Trophoblast cell (in vitro differentiated cells and primary cell): ENCODE results near the gene RTN4RL2.

ENCODE experiments used
- DNase-seq, 2 donors: peaks; one replicate each; pipeline ENCODE4 v3.0.0-alpha.2; 2016
- H2AFZ ChIP-seq: 2 replicates; pipeline ENCODE4 v1.6.1; 2013; ENCODE audit warnings: low read length, moderate library complexity, mild to moderate bottlenecking; ENCODE audit not compliant: insufficient read depth, poor library complexity
- H2AK5ac ChIP-seq: 2 replicates; pipeline ENCODE4 v1.6.1; 2013; ENCODE audit warnings: mild to moderate bottlenecking, low read length
- H2BK120ac ChIP-seq: 2 replicates; pipeline ENCODE4 v1.6.1; 2013; ENCODE audit warnings: low read length, mild to moderate bottlenecking, moderate library complexity; ENCODE audit not compliant: insufficient read depth, poor library complexity
- H2BK12ac ChIP-seq: 2 replicates; pipeline ENCODE4 v1.6.1; 2013; ENCODE audit warnings: mild to moderate bottlenecking, low read length, moderate library complexity
- H2BK5ac ChIP-seq: 2 replicates; pipeline ENCODE4 v1.6.1; 2013; ENCODE audit warnings: low read length, low read depth, moderate library complexity, mild to moderate bottlenecking; ENCODE audit not compliant: poor library complexity
- H3K14ac ChIP-seq: 2 replicates; pipeline ENCODE4 v1.6.1; 2013; ENCODE audit warnings: mild to moderate bottlenecking, low read length
- H3K18ac ChIP-seq: 2 replicates; pipeline ENCODE4 v1.6.1; 2013; ENCODE audit warnings: mild to moderate bottlenecking, low read length
- H3K23ac ChIP-seq: 2 replicates; pipeline ENCODE4 v1.6.1; 2013; ENCODE audit warnings: low read length
- H3K27ac ChIP-seq: 2 replicates; pipeline ENCODE4 v1.5.1; 2013; ENCODE audit warnings: low read depth, mild to moderate bottlenecking, inconsistent platforms, low read length, moderate library complexity
- H3K27me3 ChIP-seq: 2 replicates; pipeline ENCODE4 v1.6.1; 2013; ENCODE audit warnings: inconsistent platforms, mild to moderate bottlenecking, low read length, moderate library complexity; ENCODE audit not compliant: insufficient read depth
- H3K36me3 ChIP-seq, 2 experiments: 1 replicate in 1 of 2; 2 replicates in 1 of 2; pipeline ENCODE4 v1.6.1; 2013; ENCODE audit warnings: low read length in 2 of 2, mild to moderate bottlenecking in 2 of 2, moderate library complexity in 1 of 2; ENCODE audit not compliant: insufficient read depth in 2 of 2, control insufficient read depth in 1 of 2
- H3K4ac ChIP-seq: 2 replicates; pipeline ENCODE4 v1.6.1; 2013; ENCODE audit warnings: low read depth, mild to moderate bottlenecking, low read length, moderate library complexity
- H3K4me1 ChIP-seq, 2 experiments: 1 replicate in 1 of 2; 2 replicates in 1 of 2; pipeline ENCODE4 v1.6.1; 2013; ENCODE audit warnings: low read length in 2 of 2, mild to moderate bottlenecking in 2 of 2, moderate library complexity in 1 of 2; ENCODE audit not compliant: insufficient read depth in 2 of 2, control insufficient read depth in 1 of 2
- H3K4me2 ChIP-seq: 2 replicates; pipeline ENCODE4 v1.6.1; 2013; ENCODE audit warnings: inconsistent platforms, mild to moderate bottlenecking, low read length, moderate library complexity
- H3K4me3 ChIP-seq: 2 replicates; pipeline ENCODE4 v1.5.1; 2013; ENCODE audit warnings: mild to moderate bottlenecking, low read depth, low read length, inconsistent platforms
- H3K79me1 ChIP-seq: one replicate; pipeline ENCODE4 v1.6.1; 2013; ENCODE audit warnings: low read length
- H3K79me2 ChIP-seq: 2 replicates; pipeline ENCODE4 v1.6.1; 2013; ENCODE audit warnings: low read length, mild to moderate bottlenecking; ENCODE audit not compliant: control insufficient read depth, insufficient read depth, poor library complexity
- H3K9ac ChIP-seq: 2 replicates; pipeline ENCODE4 v1.6.1; 2013; ENCODE audit warnings: mild to moderate bottlenecking, low read length
- H3K9me3 ChIP-seq: 2 replicates; pipeline ENCODE4 v1.6.1; 2013; ENCODE audit warnings: low read depth, mild to moderate bottlenecking, control low read depth, inconsistent platforms, low read length; ENCODE audit not compliant: insufficient read depth
- H4K12ac ChIP-seq: 2 replicates; pipeline ENCODE4 v1.6.1; 2013; ENCODE audit warnings: low read depth, mild to moderate bottlenecking, low read length, moderate library complexity
- H4K8ac ChIP-seq: 2 replicates; pipeline ENCODE4 v1.6.1; 2013; ENCODE audit warnings: low read depth, mild to moderate bottlenecking, low read length, moderate library complexity
- H4K91ac ChIP-seq: one replicate; pipeline ENCODE4 v1.6.1; 2013; ENCODE audit warnings: low read depth, mild to moderate bottlenecking, low read length, moderate library complexity
- WGBS: extraction: QIAGEN DNeasy Blood & Tissue Kit; methylation state at CpG from one replicate; pipeline ENCODE4 v1.1.7; 2013; ENCODE audit warnings: missing lambda C conversion rate; ENCODE audit not compliant: insufficient read length, insufficient coverage; ENCODE audit errors: extremely low coverage; 5-methylcytosine and 5-hydroxymethylcytosine counted together

The RTN4RL2 gene

GRCh38 chr11:57425565-57426438, 34.5 kb upstream of the RTN4RL2 start:
- Histone ChIP-seq H2BK12ac (no peak overlapping the region), H3K23ac (no peak overlapping the region), H3K4me3 (no peak overlapping the region), H3K4ac (no peak overlapping the region), H3K27me3 (peaks cover 2% of the 10 kb centered on the region), H3K4me1 (peaks cover 6 to 15% of the 10 kb centered on the region in 2 experiments), H3K9me3 (peaks cover 2% of the 10 kb centered on the region), H3K18ac (no peak overlapping the region), H3K4me2 (no peak overlapping the region), H2AFZ (no peak overlapping the region), H2AK5ac (no peak overlapping the region), H2BK120ac (no peak overlapping the region), H3K9ac (no peak overlapping the region), H3K27ac (no peak overlapping the region), H3K79me2 (peaks cover 3% of the 10 kb centered on the region), H4K8ac (no peak overlapping the region), H4K91ac (no peak overlapping the region), H3K14ac (no peak overlapping the region), H3K36me3 (no peaks in the 10 kb centered on the region), H2BK5ac (no peak overlapping the region), H4K12ac (no peak overlapping the region), H3K79me1 (peaks cover 4% of the 10 kb centered on the region)
- WGBS: no CpG with 5 or more reads among the region's 15 CpGs
- DNase-seq: no peak

GRCh38 chr11:57426439-57426928, 33.8 kb upstream of the RTN4RL2 start:
- Histone ChIP-seq H3K18ac (no peak overlapping the region), H2AFZ (peak overlapping the region; percentile 98), H3K4me3 (peak overlapping the region; percentile 62), H2AK5ac (no peak overlapping the region), H3K4ac (no peak overlapping the region), H3K9me3 (peaks cover 2% of the 10 kb centered on the region), H3K36me3 (no peaks in the 10 kb centered on the region), H2BK5ac (peak overlapping the region; percentile 17), H3K79me1 (peaks cover 4% of the 10 kb centered on the region), H3K4me2 (peak overlapping the region; percentile 71), H3K23ac (no peak overlapping the region), H2BK12ac (peak overlapping the region; percentile 62), H3K79me2 (peaks cover 3% of the 10 kb centered on the region), H3K4me1 (peaks cover 6 to 15% of the 10 kb centered on the region in 2 experiments), H4K12ac (peak overlapping the region; percentile 68), H2BK120ac (no peak overlapping the region), H3K27me3 (peaks cover 3% of the 10 kb centered on the region), H3K14ac (peak overlapping the region; percentile 74), H4K91ac (peak overlapping the region; percentile 72), H4K8ac (peak overlapping the region; percentile 93), H3K27ac (no peak overlapping the region), H3K9ac (peak overlapping the region; percentile 26)
- DNase-seq: peak; percentile 34 to 45
- WGBS: no CpG with 5 or more reads among the region's 16 CpGs

- peak within 1 kb of the TSS; percentile 72 for H4K91ac ChIP-seq
- no peak within 1 kb of the TSS for H3K4ac ChIP-seq
- H2BK5ac ChIP-seq: peak within 1 kb of the TSS; percentile 17
- H2AK5ac ChIP-seq: no peak within 1 kb of the TSS
- peaks cover 3% of the 10 kb centered on the region for H3K27me3 ChIP-seq
- H3K23ac ChIP-seq: no peak within 1 kb of the TSS
- H3K14ac ChIP-seq: peak within 1 kb of the TSS; percentile 74
- peak within 1 kb of the TSS; percentile 93 for H4K8ac ChIP-seq
- H3K4me1 ChIP-seq: peaks cover 6 to 15% of the 10 kb centered on the region in 2 experiments
- peak within 1 kb of the TSS; percentile 68 for H4K12ac ChIP-seq
- peak within 1 kb of the TSS; percentile 62 for H3K4me3 ChIP-seq
- peak within 1 kb of the TSS; percentile 62 for H2BK12ac ChIP-seq
- H3K4me2 ChIP-seq: peak within 1 kb of the TSS; percentile 71
- H2AFZ ChIP-seq: peak within 1 kb of the TSS; percentile 98
- no peak within 1 kb of the TSS for H3K27ac ChIP-seq
- peaks cover 4% of the 10 kb centered on the region for H3K79me1 ChIP-seq
- no peaks in the 10 kb centered on the region for H3K36me3 ChIP-seq
- no CpG with 5 or more reads among the region's 39 CpGs for WGBS
- H3K9me3 ChIP-seq: peaks cover 2% of the 10 kb centered on the region
- H3K79me2 ChIP-seq: peaks cover 3% of the 10 kb centered on the region
- no peak within 1 kb of the TSS for H2BK120ac ChIP-seq
- H3K9ac ChIP-seq: peak within 1 kb of the TSS; percentile 26
- H3K18ac ChIP-seq: peak within 1 kb of the TSS; percentile 63
- peak; percentile 58 to 81 for DNase-seq
These were observed 33.2 kb upstream of the RTN4RL2 start, which contains the start of gene SLC43A3 for GRCh38 chr11:57426929-57427726. Gene SLC43A3, minus strand, starts transcription at chr11:57427121. Its CDS starts 949 bp downstream, at chr11:57426172.

- no peak overlapping the region for H3K23ac ChIP-seq
- no peak overlapping the region for H3K27ac ChIP-seq
- no peak overlapping the region for H3K4me2 ChIP-seq
- no peak overlapping the region for H4K8ac ChIP-seq
- no peak overlapping the region for H4K12ac ChIP-seq
- no peak overlapping the region for H3K4ac ChIP-seq
- no peak overlapping the region for H2AK5ac ChIP-seq
- H3K9me3 ChIP-seq: peaks cover 2% of the 10 kb centered on the region
- H3K27me3 ChIP-seq: peaks cover 3% of the 10 kb centered on the region
- no peak overlapping the region for H4K91ac ChIP-seq
- H3K9ac ChIP-seq: no peak overlapping the region
- peaks cover 12 to 17% of the 10 kb centered on the region in 2 experiments for H3K4me1 ChIP-seq
- H3K36me3 ChIP-seq: no peaks in the 10 kb centered on the region
- peaks cover 3% of the 10 kb centered on the region for H3K79me2 ChIP-seq
- no peak overlapping the region for H3K4me3 ChIP-seq
- H2BK120ac ChIP-seq: no peak overlapping the region
- no peak overlapping the region for H3K14ac ChIP-seq
- no peak for DNase-seq
- peaks cover 4% of the 10 kb centered on the region for H3K79me1 ChIP-seq
- no CpG with 5 or more reads among the region's 8 CpGs for WGBS
- H3K18ac ChIP-seq: no peak overlapping the region
- H2BK12ac ChIP-seq: no peak overlapping the region
- H2BK5ac ChIP-seq: no peak overlapping the region
- no peak overlapping the region for H2AFZ ChIP-seq
These were observed 32.6 kb upstream of the RTN4RL2 start for GRCh38 chr11:57427727-57428082.
